Measurements from ENCODE around the gene OCA2. TPM values are rescaled to one million over a fixed set of nuclear protein-coding genes. Genes with fewer than 3 reads are reported as not detected.

Gene OCA2
- total and polyA plus RNA-seq, 2 of the 8 experiments (the other 6 are each of a cell fraction or from before 2014, with no cell fraction given) = 0.20 TPM

GRCh38 chr15:27824841-27825422 lies 274.2 kb downstream of the OCA2 start (continued):
- TF ChIP-seq ATF3 (IDR thresholded peaks at IDR 0.05; ENCODE audit: insufficient read depth, low read depth, low read length) (no peak), ASH2L (IDR thresholded peaks at IDR 0.05; ENCODE audit: low read length) (no peak), RAD21 (IDR thresholded peaks at IDR 0.05 in 1 of 2, conservative IDR thresholded peaks at IDR 0.05 in 1 of 2; ENCODE audit: low read depth in 2 of 2, low read length in 2 of 2) (no peak), BACH1 (IDR thresholded peaks at IDR 0.05; ENCODE audit: low read length) (no peak), TCF12 (IDR thresholded peaks at IDR 0.05; ENCODE audit: low read depth, low read length) (no peak), KDM1A (IDR thresholded peaks at IDR 0.05; ENCODE audit: borderline replicate concordance, low read length) (no peak), TBP (IDR thresholded peaks at IDR 0.05; ENCODE audit: low read depth, low read length) (no peak)

Measured in H1 (cell line).